HUES64 (cell line): ENCODE measurements around the gene TERB2.

Experiments used
- H3K27ac ChIP-seq: 2 replicates; pipeline ENCODE4 v1.7.0; 2013; ENCODE audit warnings: low read depth, low read length, inconsistent platforms
- H3K27me3 ChIP-seq: 2 replicates; pipeline ENCODE4 v1.6.1; 2013; ENCODE audit warnings: mild to moderate bottlenecking, low read length; ENCODE audit not compliant: insufficient read depth
- H3K36me3 ChIP-seq: 2 replicates; pipeline ENCODE4 v1.6.1; 2013; ENCODE audit warnings: mild to moderate bottlenecking, low read length; ENCODE audit not compliant: insufficient read depth
- H3K4me1 ChIP-seq: 2 replicates; pipeline ENCODE4 v1.6.1; 2013; ENCODE audit warnings: mild to moderate bottlenecking, low read length, moderate library complexity; ENCODE audit not compliant: insufficient read depth
- H3K4me3 ChIP-seq: 2 replicates; pipeline ENCODE4 v1.5.1; 2013; ENCODE audit warnings: mild to moderate bottlenecking, low read length, moderate library complexity
- H3K9ac ChIP-seq: 2 replicates; pipeline ENCODE4 v1.6.1; 2013; ENCODE audit warnings: mild to moderate bottlenecking, low read depth, low read length
- H3K9me3 ChIP-seq: 2 replicates; pipeline ENCODE4 v1.6.1; 2013; ENCODE audit warnings: low read depth, low read length; ENCODE audit not compliant: insufficient read depth
- WGBS: fragments of 150-250, 120-280 bp; methylation state at CpG from one replicate; pipeline ENCODE4 v1.1.7; 2013; ENCODE audit warnings: missing lambda C conversion rate; 5-methylcytosine and 5-hydroxymethylcytosine counted together

Gene TERB2

GRCh38 chr15:45026651-45027190 lies 70.2 kb downstream of the TERB2 start:
- Histone ChIP-seq H3K27me3 (no peaks in the 10 kb centered on the region), H3K4me1 (peaks cover 7% of the 10 kb centered on the region; the same call in 1 of the 2 replicates), H3K9me3 (peaks cover 20% of the 10 kb centered on the region), H3K36me3 (peaks cover 43% of the 10 kb centered on the region), H3K27ac (no peak overlapping the region), H3K4me3 (no peak overlapping the region), H3K9ac (no peak overlapping the region)
- 94% methylated on average over 5 of the region's 5 CpGs for WGBS

GRCh38 chr15:45027220-45027619 lies 70.7 kb downstream of the TERB2 start:
- H3K27me3 ChIP-seq = no peaks in the 10 kb centered on the region
- H3K27ac ChIP-seq = no peak overlapping the region
- H3K9me3 ChIP-seq = peaks cover 20% of the 10 kb centered on the region
- no peak overlapping the region for H3K9ac ChIP-seq
- no peak overlapping the region for H3K4me3 ChIP-seq
- H3K4me1 ChIP-seq = peaks cover 7% of the 10 kb centered on the region; the same call in 1 of the 2 replicates
- 88% methylated on average over 4 of the region's 4 CpGs for WGBS
- peaks cover 43% of the 10 kb centered on the region for H3K36me3 ChIP-seq
